GM21786 (cell line): ENCODE data around the gene GIPC3.
"Not testable (repeated sequence)": the region's sequence is repeated elsewhere in the genome, so short reads cannot be mapped to it uniquely, and the experiment has no call there.

Experiments used
- ATAC-seq: cut with Tn5 transposase; IDR thresholded peaks from one replicate; pipeline ENCODE4 v1.9.1; 2021; ENCODE audit not compliant: unreplicated experiment

GIPC3 gene

GRCh38 chr19:3615524-3616135 lies 30.4 kb downstream of the GIPC3 start:
- no peak for ATAC-seq

GRCh38 chr19:3617463-3617862 lies 32.2 kb downstream of the GIPC3 start:
- ATAC-seq: no peak

DNA sequence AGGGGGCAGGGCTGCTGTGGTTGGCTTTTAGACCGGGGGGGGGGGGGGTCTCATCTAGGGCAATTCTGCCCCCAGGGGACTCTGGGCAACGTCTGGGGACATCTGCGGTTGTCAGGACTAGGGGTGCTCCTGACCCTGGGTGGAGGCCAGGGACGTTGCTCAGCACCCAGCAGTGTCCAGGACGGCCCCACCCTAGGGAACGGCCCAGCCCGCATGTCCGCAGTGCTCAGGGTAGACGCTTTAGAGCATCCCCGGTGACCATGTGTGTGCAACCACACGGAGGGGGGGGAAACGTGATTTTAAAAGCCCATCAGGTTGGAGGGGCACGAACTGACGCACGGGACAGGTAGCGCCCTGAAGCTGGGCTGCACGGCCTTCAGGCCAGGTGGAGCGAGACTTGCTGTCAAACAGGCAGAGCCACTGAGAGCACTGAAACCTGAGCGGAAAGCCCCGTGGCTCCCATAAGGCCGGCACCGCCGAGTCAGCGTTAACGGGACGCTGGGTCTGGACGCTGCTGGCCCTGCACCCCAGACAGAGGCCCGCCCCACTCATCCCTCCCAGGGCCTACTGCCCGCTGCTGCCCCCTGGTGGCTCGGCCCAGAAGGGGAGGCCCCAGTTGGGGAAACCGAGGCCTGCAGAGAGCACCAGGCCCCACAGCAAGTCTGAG lies 33.0 kb downstream of the GIPC3 start:
- no peak for ATAC-seq

DNA sequence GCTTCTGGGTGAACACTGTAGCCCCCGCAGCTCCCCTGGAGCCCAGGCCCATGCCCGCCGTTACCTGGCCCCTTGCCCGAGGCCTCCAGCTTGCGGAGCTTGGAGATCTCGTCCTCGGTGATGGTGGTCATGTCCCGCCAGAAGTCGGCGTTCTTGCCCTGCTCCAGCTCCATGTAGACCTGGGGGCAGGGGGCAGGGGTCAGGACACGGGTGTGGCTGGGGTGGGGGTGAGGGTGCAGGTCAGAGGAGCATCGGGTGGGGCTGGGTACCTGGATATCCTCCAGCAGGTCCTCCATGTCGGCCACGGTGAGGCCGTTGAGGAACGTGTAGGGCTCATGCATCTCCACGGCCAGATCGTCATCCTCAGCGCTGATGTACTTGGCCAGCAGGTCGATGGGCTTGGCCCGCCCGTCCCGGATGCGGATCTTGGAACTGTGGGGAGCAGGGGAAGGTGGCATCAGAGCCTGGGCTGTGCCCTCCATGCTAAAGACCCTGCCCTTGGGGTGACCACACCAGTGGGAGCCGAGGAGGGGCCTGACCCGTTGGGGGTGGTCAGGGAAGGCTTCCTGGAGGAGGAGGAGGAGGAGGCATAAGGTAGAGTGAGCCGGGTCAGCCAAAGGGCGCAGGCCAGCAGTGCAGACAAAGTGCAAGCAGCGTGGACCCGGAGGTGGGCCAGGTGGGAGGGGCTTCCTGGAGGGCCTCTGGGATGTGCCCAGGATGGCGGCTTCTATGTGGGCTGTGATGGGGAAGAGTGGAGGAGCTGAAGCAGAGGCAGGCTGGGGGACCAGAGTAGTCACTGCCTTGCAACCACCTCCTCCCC lies 33.7 kb downstream of the GIPC3 start:
- ATAC-seq: no peak

GRCh38 chr19:3619631-3620012 lies 34.3 kb downstream of the GIPC3 start:
- no peak for ATAC-seq

DNA sequence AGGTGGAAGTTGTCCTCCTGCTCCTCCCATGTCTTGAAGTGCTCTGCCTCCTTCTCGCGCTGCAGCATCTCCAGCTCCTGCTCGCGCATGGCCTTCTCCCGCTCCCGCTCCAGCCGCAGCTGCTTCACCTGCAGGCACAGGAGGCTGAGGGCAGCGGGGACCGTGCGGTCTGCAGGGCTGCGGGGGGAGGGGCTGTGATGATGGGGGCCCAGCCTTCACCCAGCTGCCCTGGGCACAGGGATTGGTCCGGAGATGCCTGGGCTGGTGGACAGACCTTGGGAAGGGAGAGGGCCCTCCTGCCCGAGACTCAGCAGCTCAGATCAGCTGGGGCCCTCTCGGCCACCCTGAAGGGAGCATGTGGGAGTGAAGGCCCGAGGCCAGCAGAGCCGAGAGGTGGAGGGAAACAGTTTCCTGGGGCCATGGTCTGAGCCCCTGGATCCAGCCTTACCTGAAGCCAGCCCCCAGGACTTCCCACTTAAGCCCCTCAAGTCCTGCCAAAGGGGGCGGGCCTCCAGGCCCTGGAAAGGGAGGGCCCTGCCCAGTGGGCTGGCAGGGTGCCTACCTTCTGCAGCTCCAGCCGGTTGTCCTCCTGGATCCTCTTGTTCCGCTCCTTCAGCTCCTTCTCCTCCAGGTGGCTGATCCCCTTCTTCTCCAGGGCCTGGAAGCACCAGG lies 35.0 kb downstream of the GIPC3 start:
- ATAC-seq: no peak

- ATAC-seq: no peak
Measured at GRCh38 chr19:3620817-3621547, 35.7 kb downstream of the GIPC3 start.

- no peak for ATAC-seq
Measured at GRCh38 chr19:3621689-3622088, 36.4 kb downstream of the GIPC3 start.

DNA sequence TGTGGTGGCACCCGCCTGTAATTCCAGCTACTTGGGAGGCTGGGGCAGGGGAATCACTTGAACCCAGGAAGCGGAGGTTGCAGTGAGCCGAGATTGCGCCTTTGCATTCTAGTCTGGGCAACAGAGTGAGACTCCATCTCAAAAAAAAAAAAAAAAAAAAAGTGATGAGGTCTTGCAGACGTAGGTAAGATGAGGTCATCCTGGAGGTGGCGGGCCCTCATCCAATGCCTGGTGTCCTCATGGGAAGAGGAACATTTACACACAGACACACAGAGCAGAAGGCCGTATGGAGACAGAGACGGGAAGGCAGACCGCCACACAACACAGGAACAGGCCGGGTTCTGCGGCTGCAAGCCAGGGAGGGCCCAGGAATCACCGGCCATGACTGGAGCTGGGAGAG lies 36.9 kb downstream of the GIPC3 start:
- ATAC-seq: no peak

GRCh38 chr19:3623716-3624115 lies 38.4 kb downstream of the GIPC3 start:
- no peak for ATAC-seq

- no peak for ATAC-seq
Measured at GRCh38 chr19:3625996-3626472, 40.8 kb downstream of the GIPC3 start.

DNA sequence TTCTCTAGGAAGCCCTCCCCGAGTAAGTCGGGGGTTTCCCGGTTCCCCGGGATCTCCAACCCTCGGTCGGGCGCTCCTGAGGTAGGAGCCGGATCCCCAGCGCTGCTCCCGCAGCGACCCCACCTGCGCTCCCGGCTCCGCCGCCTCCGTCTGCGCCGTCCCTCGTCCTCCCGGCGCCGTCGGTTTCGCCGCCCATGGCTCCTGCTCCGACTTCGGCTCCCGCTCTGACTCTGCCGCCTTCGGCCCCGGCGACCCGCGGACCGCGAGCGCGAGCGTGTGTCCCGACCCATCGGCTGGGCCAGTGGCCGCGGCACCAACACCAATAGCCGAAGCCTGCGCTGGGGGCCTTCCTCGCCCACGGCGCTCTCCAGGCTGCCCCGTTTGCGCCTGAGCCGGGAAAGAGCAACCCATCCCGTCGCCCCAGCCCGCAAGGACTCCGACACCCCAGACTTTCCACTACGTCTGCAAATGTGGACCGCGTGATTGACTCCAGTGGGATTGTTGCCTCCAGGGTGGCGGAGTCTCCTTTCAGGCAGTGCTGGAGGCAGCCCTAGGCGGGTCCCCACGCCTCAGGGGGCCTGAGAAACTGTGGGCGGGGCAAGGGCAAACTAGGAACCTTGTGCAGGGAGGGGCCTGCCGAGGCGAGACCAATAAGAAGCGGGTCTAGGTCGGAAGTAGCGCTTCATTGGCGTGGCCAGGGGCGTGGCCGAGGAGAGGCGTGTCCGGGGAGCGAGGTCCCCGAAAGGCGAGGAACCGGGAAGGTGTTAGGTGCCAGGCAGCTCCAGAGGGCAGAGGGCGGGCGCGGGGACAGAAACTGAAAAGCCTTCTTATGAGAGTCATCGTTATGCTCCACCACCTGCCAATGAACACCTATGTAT lies 41.4 kb downstream of the GIPC3 start, which contains the start of gene CACTIN:
Gene CACTIN, minus strand, starts transcription at position 318 of the 878 bp plus-strand sequence. Its CDS starts 28 bp downstream, at position 290.
- peak; percentile 81 for ATAC-seq

- no peak for ATAC-seq
Measured at GRCh38 chr19:3627351-3627723, 42.1 kb downstream of the GIPC3 start.

DNA sequence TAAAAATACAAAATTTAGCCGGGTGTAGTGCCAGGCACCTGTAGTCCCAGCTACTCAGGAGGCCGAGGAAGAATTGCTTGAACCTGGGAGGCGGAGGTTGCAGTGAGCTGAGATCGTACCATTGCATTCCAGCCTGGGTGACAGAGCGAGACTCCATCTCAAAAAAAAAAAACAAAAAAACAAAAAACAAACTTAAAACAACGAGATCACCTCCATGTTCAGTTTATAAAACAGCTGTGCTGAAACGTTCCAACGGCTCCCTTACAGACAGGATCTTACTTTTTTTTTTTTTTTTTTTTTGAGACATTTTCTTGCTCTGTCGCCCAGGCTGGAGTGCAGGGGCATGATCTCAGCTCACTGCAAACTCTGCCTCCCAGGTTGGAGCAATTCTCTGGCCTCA lies 43.5 kb downstream of the GIPC3 start:
- not testable (repeated sequence) for ATAC-seq

DNA sequence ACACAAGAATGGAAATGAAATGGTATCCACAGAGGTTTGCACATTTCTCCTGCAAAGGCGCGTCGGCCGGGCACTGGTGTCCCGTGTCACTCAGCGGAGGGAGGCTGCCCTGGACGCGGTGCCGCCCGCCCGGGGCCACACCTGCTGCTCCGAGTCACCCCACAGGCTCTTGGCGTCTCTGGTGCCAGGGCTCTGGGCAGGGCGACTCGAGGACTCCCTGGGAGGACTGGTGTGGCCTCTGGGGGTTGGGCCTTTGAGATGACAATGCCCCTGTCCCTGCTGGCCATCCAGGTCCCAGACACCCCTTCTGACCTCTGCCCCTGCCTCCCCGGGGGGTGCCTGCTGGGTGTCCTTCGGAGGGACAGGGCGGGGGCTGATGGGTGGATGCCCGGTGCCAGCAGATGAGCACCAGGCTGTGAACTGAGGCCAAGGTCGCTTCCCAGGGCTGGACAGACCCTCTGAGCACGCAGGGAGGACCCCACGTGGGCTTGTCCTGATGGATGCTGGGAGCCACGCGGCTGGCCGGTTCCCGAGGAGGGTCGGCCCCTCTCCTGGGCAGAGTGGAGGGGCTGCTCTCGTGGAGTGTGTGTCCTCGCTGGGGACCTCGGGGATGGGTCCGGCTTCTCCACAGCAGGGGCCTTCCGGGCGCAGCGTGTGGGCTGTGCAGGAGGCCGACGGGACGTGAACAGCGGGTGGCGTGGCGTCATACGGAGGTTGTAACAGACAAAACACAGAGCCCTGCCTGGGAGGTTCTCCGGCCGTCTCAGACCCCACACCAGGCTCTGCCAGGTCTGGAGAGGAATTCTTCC lies 46.0 kb downstream of the GIPC3 start:
- no peak for ATAC-seq

DNA sequence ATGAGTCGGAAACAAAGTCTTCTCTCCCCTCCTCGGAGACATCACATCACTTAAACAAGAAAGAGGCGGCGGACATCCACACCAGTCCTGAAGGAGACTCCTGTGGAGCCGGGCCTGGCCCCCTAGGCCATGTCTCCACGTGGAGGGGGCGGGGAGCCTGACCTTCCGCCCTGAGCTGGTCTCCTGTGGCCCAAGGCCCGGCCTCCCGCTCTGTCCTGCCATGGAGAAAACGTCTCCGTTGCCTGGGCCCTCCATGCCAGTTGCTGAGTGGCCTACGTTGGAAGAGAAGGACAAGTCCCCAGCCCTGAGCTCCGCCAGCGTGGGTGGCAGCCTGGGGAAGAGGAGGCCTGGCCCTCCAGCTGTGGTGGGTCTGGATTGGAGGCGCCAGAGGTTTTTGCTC lies 46.8 kb downstream of the GIPC3 start:
- ATAC-seq: no peak

DNA sequence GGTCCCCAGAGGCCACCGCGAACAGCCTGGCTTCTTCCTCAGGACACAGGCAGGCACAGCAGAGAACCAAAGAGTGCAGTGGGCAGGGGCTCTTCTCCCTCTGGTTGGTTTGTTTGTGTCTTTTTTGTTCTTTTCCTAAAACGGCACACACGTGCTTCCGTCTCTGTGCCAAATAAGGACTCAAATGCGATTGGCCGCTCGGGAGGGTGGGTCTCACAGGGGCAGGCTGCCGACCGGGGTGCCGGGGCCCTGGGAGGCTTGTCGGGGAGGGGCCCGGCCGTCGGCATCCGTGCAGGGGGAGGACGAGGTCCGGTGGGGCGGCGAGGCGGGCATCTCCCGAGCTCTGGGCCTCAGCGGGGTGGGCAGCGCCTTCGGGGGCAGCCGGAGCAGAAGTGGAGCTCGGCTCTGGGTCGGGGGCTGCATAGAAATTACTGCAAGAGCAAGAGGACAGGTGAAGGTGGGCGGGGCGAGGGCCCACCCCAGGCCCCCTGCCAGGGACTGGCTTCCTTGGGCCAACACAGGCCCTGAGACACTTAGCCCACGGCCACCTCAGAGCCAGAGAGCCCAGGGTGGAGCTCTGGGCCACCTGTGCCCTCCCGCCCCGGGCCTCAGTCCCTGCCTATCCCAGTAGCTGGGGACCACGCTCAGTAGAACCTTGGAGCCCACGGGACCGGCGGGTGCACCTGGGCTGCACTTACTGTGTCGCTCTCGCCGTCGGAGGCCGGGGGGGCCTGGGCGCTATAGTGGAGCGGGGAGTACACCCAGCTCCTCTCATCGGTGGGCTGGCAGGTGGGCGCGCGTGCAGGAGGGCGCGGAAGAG lies 47.7 kb downstream of the GIPC3 start:
- no peak for ATAC-seq

GRCh38 chr19:3633559-3633988 lies 48.3 kb downstream of the GIPC3 start:
- ATAC-seq: no peak
